ENCODE measurements around the gene MMP7. TPM values are rescaled to one million over a fixed set of nuclear protein-coding genes. Genes with fewer than 3 reads are reported as not detected.
A peak's percentile ranks its signal among the peaks of the same experiment; 100 is the strongest.

The MMP7 gene
- total and polyA plus RNA-seq, 4 donors: 0.99 to 1.8 (median 1.4) TPM; not detected in 1

DNA sequence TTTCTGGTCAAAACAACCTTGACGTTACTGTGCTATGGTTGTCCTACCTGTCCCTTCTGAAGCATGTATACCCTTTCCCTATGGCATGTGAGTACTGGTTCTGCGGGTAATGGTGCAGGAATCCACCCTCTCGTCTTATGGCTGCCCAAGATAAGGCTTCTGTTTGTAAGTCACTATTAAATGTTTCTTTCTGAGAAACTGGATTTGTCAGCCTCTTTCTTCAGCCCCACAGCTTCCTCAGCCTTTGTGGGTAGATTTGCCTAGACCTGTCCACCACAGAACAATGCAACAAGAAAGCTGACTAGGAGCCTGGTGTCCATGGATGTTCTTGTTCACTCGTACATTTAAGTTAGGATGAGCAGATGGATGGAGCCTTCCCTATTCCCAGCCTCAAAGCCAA is 14.4 kb downstream of the MMP7 start:
- H3K4me1 ChIP-seq (ENCODE audit: control insufficient read depth in 4 of 4, insufficient read depth in 4 of 4, low read length in 3 of 4): peaks cover 0 to 4% (median 0%) of the 10 kb centered on the region in 4 donors
- 94% methylated on average over 4 of the region's 4 CpGs for WGBS
- H3K27me3 ChIP-seq (ENCODE audit: control insufficient read depth in 4 of 4, insufficient read depth in 4 of 4, low read length in 3 of 4): no peaks in the 10 kb centered on the region
- no peak for DNase-seq (ENCODE audit: low spot score)
- no peaks in the 10 kb centered on the region for H3K9me3 ChIP-seq (ENCODE audit: control insufficient read depth in 4 of 4, low read length in 3 of 4)
- H3K9ac ChIP-seq (ENCODE audit: low read depth in 1 of 2, low read length in 2 of 2): no peak overlapping the region
- no peaks in the 10 kb centered on the region for H3K36me3 ChIP-seq (ENCODE audit: control insufficient read depth in 4 of 4, insufficient read depth in 3 of 4, low read depth in 1 of 4, low read length in 3 of 4)
- H3K27ac ChIP-seq (ENCODE audit: low read depth in 1 of 2, low read length in 2 of 2): no peak overlapping the region
- no peak overlapping the region for H3K4me3 ChIP-seq (ENCODE audit: low read depth in 1 of 3, low read length in 3 of 3)
- TF ChIP-seq RXRA (IDR thresholded peaks at IDR 0.05) (no peak), FOXA2 (IDR thresholded peaks at IDR 0.05) (no peak), YY1 (IDR thresholded peaks at IDR 0.05) (no peak), MAX (IDR thresholded peaks at IDR 0.05) (no peak), TAF1 (conservative IDR thresholded peaks at IDR 0.05) (no peak), HNF4A (conservative IDR thresholded peaks at IDR 0.05) (no peak), NR2F2 (IDR thresholded peaks at IDR 0.05) (no peak), HNF4G (IDR thresholded peaks at IDR 0.05) (no peak), SP1 (IDR thresholded peaks at IDR 0.05) (no peak), GABPA (IDR thresholded peaks at IDR 0.05 in 1 of 2, conservative IDR thresholded peaks at IDR 0.05 in 1 of 2) (no peak)
- TF ChIP-seq, protein P1, sequence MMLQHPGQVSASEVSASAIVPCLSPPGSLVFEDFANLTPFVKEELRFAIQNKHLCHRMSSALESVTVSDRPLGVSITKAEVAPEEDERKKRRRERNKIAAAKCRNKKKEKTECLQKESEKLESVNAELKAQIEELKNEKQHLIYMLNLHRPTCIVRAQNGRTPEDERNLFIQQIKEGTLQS (IDR thresholded peaks at IDR 0.05): no peak
- TF ChIP-seq, protein P2, sequence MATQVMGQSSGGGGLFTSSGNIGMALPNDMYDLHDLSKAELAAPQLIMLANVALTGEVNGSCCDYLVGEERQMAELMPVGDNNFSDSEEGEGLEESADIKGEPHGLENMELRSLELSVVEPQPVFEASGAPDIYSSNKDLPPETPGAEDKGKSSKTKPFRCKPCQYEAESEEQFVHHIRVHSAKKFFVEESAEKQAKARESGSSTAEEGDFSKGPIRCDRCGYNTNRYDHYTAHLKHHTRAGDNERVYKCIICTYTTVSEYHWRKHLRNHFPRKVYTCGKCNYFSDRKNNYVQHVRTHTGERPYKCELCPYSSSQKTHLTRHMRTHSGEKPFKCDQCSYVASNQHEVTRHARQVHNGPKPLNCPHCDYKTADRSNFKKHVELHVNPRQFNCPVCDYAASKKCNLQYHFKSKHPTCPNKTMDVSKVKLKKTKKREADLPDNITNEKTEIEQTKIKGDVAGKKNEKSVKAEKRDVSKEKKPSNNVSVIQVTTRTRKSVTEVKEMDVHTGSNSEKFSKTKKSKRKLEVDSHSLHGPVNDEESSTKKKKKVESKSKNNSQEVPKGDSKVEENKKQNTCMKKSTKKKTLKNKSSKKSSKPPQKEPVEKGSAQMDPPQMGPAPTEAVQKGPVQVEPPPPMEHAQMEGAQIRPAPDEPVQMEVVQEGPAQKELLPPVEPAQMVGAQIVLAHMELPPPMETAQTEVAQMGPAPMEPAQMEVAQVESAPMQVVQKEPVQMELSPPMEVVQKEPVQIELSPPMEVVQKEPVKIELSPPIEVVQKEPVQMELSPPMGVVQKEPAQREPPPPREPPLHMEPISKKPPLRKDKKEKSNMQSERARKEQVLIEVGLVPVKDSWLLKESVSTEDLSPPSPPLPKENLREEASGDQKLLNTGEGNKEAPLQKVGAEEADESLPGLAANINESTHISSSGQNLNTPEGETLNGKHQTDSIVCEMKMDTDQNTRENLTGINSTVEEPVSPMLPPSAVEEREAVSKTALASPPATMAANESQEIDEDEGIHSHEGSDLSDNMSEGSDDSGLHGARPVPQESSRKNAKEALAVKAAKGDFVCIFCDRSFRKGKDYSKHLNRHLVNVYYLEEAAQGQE (IDR thresholded peaks at IDR 0.05): no peak
- TF ChIP-seq, protein P3, sequence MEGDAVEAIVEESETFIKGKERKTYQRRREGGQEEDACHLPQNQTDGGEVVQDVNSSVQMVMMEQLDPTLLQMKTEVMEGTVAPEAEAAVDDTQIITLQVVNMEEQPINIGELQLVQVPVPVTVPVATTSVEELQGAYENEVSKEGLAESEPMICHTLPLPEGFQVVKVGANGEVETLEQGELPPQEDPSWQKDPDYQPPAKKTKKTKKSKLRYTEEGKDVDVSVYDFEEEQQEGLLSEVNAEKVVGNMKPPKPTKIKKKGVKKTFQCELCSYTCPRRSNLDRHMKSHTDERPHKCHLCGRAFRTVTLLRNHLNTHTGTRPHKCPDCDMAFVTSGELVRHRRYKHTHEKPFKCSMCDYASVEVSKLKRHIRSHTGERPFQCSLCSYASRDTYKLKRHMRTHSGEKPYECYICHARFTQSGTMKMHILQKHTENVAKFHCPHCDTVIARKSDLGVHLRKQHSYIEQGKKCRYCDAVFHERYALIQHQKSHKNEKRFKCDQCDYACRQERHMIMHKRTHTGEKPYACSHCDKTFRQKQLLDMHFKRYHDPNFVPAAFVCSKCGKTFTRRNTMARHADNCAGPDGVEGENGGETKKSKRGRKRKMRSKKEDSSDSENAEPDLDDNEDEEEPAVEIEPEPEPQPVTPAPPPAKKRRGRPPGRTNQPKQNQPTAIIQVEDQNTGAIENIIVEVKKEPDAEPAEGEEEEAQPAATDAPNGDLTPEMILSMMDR (IDR thresholded peaks at IDR 0.05; ENCODE audit: low read depth, low read length, missing input control): no peak

DNA sequence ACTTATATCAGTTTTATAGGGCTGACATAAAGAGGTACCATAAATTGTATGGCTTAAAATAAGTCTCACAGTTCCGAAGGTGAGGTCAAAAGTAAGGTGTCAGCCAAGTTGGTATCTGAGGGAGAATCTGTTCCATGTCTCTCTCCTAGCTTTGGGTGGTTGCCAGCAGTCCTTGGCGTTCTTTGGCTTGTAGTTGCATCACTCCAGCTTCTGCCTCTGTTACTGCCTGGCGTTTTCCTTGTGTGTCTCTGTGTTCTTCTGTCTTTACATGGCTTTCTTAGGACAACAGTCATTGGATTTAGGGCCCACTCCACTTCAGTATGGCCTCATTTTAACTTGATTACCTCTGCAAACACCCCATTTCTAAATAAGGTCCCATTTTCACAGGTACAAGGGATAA is 16.7 kb downstream of the MMP7 start:
- Histone ChIP-seq H3K4me1 (ENCODE audit: control insufficient read depth in 4 of 4, insufficient read depth in 4 of 4, low read length in 3 of 4) (peaks cover 0 to 4% (median 0%) of the 10 kb centered on the region in 4 donors), H3K9me3 (ENCODE audit: control insufficient read depth in 4 of 4, low read length in 3 of 4) (no peaks in the 10 kb centered on the region), H3K4me3 (ENCODE audit: low read depth in 1 of 3, low read length in 3 of 3) (no peak overlapping the region), H3K36me3 (ENCODE audit: control insufficient read depth in 4 of 4, insufficient read depth in 3 of 4, low read depth in 1 of 4, low read length in 3 of 4) (no peaks in the 10 kb centered on the region), H3K27ac (ENCODE audit: low read depth in 1 of 2, low read length in 2 of 2) (no peak overlapping the region), H3K27me3 (ENCODE audit: control insufficient read depth in 4 of 4, insufficient read depth in 4 of 4, low read length in 3 of 4) (no peaks in the 10 kb centered on the region), H3K9ac (ENCODE audit: low read depth in 1 of 2, low read length in 2 of 2) (no peak overlapping the region)
- TF ChIP-seq, protein P1 (IDR thresholded peaks at IDR 0.05): peak; percentile 67
- no peak for TF ChIP-seq SP1 (IDR thresholded peaks at IDR 0.05)
- no peak for TF ChIP-seq JUND (IDR thresholded peaks at IDR 0.05)
- WGBS: 22% methylated on average over 3 of the region's 3 CpGs
- DNase-seq (ENCODE audit: low spot score): peak; percentile 39
